Kidney glomerular epithelial cell (primary cell): Measurements from ENCODE around the gene WNK2.
A peak's percentile ranks its signal among the peaks of the same experiment; 100 is the strongest.

Source experiments
- DNase-seq: peaks from one replicate; lab custom pipeline; 2025; lab: John Stamatoyannopoulos, UW

WNK2 gene

GRCh38 chr9:93295456-93296076, 111.6 kb downstream of the WNK2 start:
- DNase-seq: no peak

GRCh38 chr9:93296889-93297480, 113.0 kb downstream of the WNK2 start:
- DNase-seq: no peak

GRCh38 chr9:93297659-93298497, 113.9 kb downstream of the WNK2 start:
- no peak for DNase-seq

GRCh38 chr9:93298498-93299417, 114.8 kb downstream of the WNK2 start:
- DNase-seq: no peak

- DNase-seq: no peak
These were observed 115.7 kb downstream of the WNK2 start for GRCh38 chr9:93299418-93300174.

- DNase-seq: no peak
These were observed 116.2 kb downstream of the WNK2 start for GRCh38 chr9:93300175-93300572.

- no peak for DNase-seq
These were observed 116.7 kb downstream of the WNK2 start for GRCh38 chr9:93300585-93301081.

GRCh38 chr9:93301291-93301811, 117.4 kb downstream of the WNK2 start:
- DNase-seq: no peak

- no peak for DNase-seq
These were observed 118.1 kb downstream of the WNK2 start for GRCh38 chr9:93301911-93302541.

- DNase-seq: peak; percentile 13
These were observed 118.8 kb downstream of the WNK2 start for GRCh38 chr9:93302586-93303257.

- no peak for DNase-seq
These were observed 119.4 kb downstream of the WNK2 start for GRCh38 chr9:93303258-93303771.

- DNase-seq: no peak
These were observed 120.1 kb downstream of the WNK2 start for GRCh38 chr9:93303806-93304573.

- peak; percentile 4 for DNase-seq
These were observed 120.9 kb downstream of the WNK2 start for GRCh38 chr9:93304574-93305496.

GRCh38 chr9:93305497-93306020, 121.6 kb downstream of the WNK2 start:
- no peak for DNase-seq

- no peak for DNase-seq
These were observed 122.1 kb downstream of the WNK2 start for GRCh38 chr9:93306081-93306480.

GRCh38 chr9:93306579-93307091, 122.7 kb downstream of the WNK2 start:
- DNase-seq: no peak

- DNase-seq: no peak
These were observed 123.7 kb downstream of the WNK2 start for GRCh38 chr9:93307468-93308157.
